PFSK-1 (cell line): ENCODE data around the gene PIK3R4.

Experiments
- FOXP2 ChIP-seq: optimal IDR thresholded peaks from 2 replicates; pipeline ENCODE3; 2011; ENCODE audit warnings: borderline replicate concordance, control low read depth, inconsistent platforms; ENCODE audit not compliant: insufficient read depth; ENCODE audit errors: extremely low read length, extremely low read depth
- POLR2AphosphoS5 ChIP-seq: IDR thresholded peaks from 2 replicates; pipeline ENCODE4 v1.6.1; 2012; ENCODE audit warnings: low read depth, mild to moderate bottlenecking, control low read depth, low read length, moderate library complexity
- SIN3A ChIP-seq: IDR thresholded peaks from 2 replicates; pipeline ENCODE4 v1.6.1; 2012; ENCODE audit warnings: mild to moderate bottlenecking, low read length, moderate library complexity, borderline replicate concordance; ENCODE audit not compliant: insufficient read depth
- TAF1 ChIP-seq: IDR thresholded peaks from 2 replicates; pipeline ENCODE4 v1.6.1; 2012; ENCODE audit warnings: low read length, control low read depth, borderline replicate concordance; ENCODE audit not compliant: insufficient read depth
- TF ChIP-seq, protein P1 (sequence below), 2 experiments: IDR thresholded peaks; 2 replicates each; pipeline versions ENCODE4 v1.6.1 to v1.8.0; 2011 to 2012; ENCODE audit warnings: low read depth in 2 of 2, low read length in 2 of 2, control low read depth in 1 of 2, inconsistent platforms in 1 of 2, mild to moderate bottlenecking in 1 of 2, moderate library complexity in 1 of 2; ENCODE audit not compliant: insufficient read depth in 1 of 2

Gene PIK3R4

DNA sequence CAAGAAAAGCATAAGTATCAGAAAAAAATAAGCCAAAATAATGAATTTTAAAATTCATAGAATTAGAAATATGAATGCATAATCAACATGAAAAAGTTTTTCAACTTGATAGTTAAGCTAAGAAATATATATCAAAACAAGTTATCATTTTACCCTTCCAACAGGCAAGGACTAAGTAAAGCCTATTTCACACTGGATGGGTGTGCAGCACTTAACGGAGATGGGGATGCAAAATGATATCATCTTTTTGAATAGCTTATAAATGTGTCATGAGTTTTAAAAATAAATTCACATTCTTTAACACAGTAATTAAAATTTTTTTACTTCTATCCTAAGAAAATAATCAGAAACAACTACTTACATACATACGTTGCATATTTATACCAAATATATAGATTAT is 20.9 kb downstream of the PIK3R4 start:
- TF ChIP-seq POLR2AphosphoS5: no peak
- TF ChIP-seq SIN3A: no peak
- TF ChIP-seq, protein P1, sequence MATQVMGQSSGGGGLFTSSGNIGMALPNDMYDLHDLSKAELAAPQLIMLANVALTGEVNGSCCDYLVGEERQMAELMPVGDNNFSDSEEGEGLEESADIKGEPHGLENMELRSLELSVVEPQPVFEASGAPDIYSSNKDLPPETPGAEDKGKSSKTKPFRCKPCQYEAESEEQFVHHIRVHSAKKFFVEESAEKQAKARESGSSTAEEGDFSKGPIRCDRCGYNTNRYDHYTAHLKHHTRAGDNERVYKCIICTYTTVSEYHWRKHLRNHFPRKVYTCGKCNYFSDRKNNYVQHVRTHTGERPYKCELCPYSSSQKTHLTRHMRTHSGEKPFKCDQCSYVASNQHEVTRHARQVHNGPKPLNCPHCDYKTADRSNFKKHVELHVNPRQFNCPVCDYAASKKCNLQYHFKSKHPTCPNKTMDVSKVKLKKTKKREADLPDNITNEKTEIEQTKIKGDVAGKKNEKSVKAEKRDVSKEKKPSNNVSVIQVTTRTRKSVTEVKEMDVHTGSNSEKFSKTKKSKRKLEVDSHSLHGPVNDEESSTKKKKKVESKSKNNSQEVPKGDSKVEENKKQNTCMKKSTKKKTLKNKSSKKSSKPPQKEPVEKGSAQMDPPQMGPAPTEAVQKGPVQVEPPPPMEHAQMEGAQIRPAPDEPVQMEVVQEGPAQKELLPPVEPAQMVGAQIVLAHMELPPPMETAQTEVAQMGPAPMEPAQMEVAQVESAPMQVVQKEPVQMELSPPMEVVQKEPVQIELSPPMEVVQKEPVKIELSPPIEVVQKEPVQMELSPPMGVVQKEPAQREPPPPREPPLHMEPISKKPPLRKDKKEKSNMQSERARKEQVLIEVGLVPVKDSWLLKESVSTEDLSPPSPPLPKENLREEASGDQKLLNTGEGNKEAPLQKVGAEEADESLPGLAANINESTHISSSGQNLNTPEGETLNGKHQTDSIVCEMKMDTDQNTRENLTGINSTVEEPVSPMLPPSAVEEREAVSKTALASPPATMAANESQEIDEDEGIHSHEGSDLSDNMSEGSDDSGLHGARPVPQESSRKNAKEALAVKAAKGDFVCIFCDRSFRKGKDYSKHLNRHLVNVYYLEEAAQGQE (IDR thresholded peaks at IDR 0.05; ENCODE audit: insufficient read depth in 1 of 2, low read depth in 2 of 2, low read length in 2 of 2): no peak
- TF ChIP-seq FOXP2: no peak
- TF ChIP-seq TAF1: no peak

DNA sequence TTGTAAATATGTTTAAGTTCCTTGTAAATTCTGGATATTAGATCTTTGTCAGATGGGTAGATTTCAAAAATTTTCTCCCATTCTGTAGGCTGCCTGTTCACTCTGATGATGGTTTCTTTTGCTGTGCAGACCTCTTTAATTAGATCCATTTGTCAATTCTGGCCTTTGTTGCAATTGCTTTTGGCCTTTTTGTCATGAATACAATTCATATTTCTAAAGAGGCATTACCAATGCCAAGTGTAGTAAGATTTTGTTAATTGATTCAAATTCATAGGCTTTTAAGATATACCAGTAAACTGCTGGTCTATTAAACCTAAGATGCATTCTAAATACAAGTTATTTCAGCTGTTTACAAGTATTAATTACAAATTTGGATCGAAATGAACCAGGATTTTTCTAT is 31.0 kb downstream of the PIK3R4 start:
- TF ChIP-seq TAF1 (no peak), FOXP2 (no peak), SIN3A (no peak), POLR2AphosphoS5 (no peak)
- TF ChIP-seq, protein P1 (IDR thresholded peaks at IDR 0.05; ENCODE audit: insufficient read depth in 1 of 2, low read depth in 2 of 2, low read length in 2 of 2): no peak

DNA sequence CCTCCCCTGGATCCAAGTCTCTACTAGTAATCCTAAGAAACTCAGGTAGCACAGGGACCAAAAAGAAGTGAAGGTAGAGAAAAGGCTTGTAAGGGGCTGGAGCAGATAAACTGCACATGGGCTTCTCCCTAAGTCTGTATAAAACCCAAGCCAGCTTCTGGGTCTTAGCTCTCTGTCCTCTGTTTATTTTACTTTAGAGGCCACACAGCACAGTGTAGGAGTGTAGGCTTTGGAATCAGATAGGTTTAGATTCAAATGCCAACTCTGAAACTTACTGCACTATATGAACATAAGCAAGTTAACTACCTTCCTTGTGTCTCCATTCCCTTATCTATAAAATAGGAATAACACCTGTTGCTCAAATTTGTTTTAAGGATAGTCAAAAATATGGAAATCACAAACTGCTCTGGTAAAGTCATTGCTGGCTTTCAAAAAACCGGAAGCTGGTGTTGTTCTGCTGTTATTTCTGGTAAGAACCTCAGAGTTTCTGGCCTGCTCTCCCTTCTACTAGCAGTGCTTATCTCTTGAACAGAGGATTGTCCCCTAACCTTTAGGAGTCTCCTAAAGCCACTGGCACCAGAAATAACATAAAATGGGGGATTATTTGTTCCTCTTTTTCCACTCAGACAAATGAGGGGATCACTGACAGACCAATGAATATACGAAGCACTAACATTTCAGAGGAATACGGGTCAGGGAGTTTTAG is 33.8 kb downstream of the PIK3R4 start:
- no peak for TF ChIP-seq SIN3A
- TF ChIP-seq, protein P1 (IDR thresholded peaks at IDR 0.05; ENCODE audit: insufficient read depth in 1 of 2, low read depth in 2 of 2, low read length in 2 of 2): no peak
- TF ChIP-seq TAF1: no peak
- TF ChIP-seq POLR2AphosphoS5: no peak
- no peak for TF ChIP-seq FOXP2

DNA sequence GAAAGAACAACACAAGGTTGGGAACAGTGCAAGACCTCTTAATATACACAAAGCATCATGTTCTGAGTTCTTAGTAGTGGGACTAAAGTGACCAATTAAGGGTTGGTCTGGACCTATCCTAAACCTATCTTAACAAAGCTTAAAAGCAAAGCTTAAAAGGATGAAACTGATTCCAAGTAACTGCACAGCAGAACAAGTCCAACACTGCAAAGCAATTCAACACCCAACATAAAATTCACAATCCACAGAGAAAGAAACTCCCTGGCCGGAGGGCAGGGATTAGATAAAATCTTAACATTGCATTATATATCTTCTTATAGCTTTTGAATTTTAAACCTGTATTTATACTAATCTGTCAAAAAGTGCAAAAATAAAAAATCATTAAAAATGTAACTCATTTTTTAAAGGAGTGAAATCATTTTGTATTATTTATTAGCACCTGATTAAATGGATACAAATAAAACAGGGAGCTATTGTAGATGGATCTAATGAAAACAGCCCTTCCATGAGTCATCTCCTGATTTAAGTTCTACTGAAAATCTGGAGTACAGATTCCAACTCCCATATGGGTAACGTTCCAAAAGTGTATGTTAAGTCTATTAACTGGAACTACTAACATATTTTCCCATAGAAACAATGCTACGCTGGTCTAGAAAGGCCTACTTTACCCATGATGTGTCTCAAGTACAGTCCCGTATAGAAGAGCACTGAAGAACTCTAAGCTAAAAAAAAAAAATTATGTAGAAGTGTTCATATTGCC is 34.9 kb downstream of the PIK3R4 start:
- no peak for TF ChIP-seq POLR2AphosphoS5
- TF ChIP-seq, protein P1 (IDR thresholded peaks at IDR 0.05; ENCODE audit: insufficient read depth in 1 of 2, low read depth in 2 of 2, low read length in 2 of 2): no peak
- no peak for TF ChIP-seq TAF1
- no peak for TF ChIP-seq FOXP2
- no peak for TF ChIP-seq SIN3A
